GM06990 (cell line): Measurements from ENCODE around the gene LILRA6.

ENCODE experiments used
- DNase-seq: peaks from one replicate; pipeline ENCODE4 v3.0.0-alpha.2; 2011; ENCODE audit not compliant: insufficient read length; ENCODE audit errors: extremely low read depth
- H3K27me3 ChIP-seq: replicated peaks from 2 replicates; pipeline ENCODE4 v1.6.0; 2011; ENCODE audit warnings: low read length; ENCODE audit not compliant: control insufficient read depth, insufficient read depth
- H3K36me3 ChIP-seq: 2 replicates; pipeline ENCODE4 v1.5.1; 2011; ENCODE audit warnings: low read length; ENCODE audit not compliant: control insufficient read depth, insufficient read depth
- H3K4me3 ChIP-seq: replicated peaks from 2 replicates; pipeline ENCODE4 v1.5.1; 2011; ENCODE audit warnings: low read depth, mild to moderate bottlenecking, control low read depth, low read length
- CTCF ChIP-seq: IDR thresholded peaks from 2 replicates; pipeline ENCODE4 v1.5.1; 2011; ENCODE audit warnings: low read length, control low read depth, mild to moderate bottlenecking, inconsistent platforms; ENCODE audit not compliant: insufficient read depth, poor library complexity, severe bottlenecking

Gene LILRA6

GRCh38 chr19:54256250-54257115 lies 13.9 kb upstream of the LILRA6 start:
- DNase-seq: no peak
- Histone ChIP-seq H3K36me3 (no peaks in the 10 kb centered on the region), H3K27me3 (peaks cover 3% of the 10 kb centered on the region), H3K4me3 (no peak overlapping the region)
- no peak for TF ChIP-seq CTCF

GRCh38 chr19:54255105-54255775 lies 12.7 kb upstream of the LILRA6 start:
- peaks cover 3% of the 10 kb centered on the region for H3K27me3 ChIP-seq

GRCh38 chr19:54254195-54254906 lies 11.8 kb upstream of the LILRA6 start:
- no peaks in the 10 kb centered on the region for H3K36me3 ChIP-seq
- TF ChIP-seq CTCF: no peak
- DNase-seq: no peak
- H3K4me3 ChIP-seq: no peak overlapping the region
- peaks cover 1% of the 10 kb centered on the region; the same call in 1 of the 2 replicates for H3K27me3 ChIP-seq

More at GRCh38 chr19:54255105-54255775, 12.7 kb upstream of the LILRA6 start:
- no peak for DNase-seq
- Histone ChIP-seq H3K4me3 (no peak overlapping the region), H3K36me3 (no peaks in the 10 kb centered on the region)
- no peak for TF ChIP-seq CTCF

- TF ChIP-seq CTCF: no peak
- H3K36me3 ChIP-seq: no peaks in the 10 kb centered on the region
- DNase-seq: no peak
These were observed 11.0 kb upstream of the LILRA6 start for GRCh38 chr19:54253331-54254194.

GRCh38 chr19:54252845-54253244 lies 10.3 kb upstream of the LILRA6 start:
- no peak for TF ChIP-seq CTCF
- H3K27me3 ChIP-seq: peaks cover 1% of the 10 kb centered on the region; the same call in 1 of the 2 replicates
- H3K4me3 ChIP-seq: no peak overlapping the region
- H3K36me3 ChIP-seq: no peaks in the 10 kb centered on the region
- no peak for DNase-seq

More at GRCh38 chr19:54253331-54254194, 11.0 kb upstream of the LILRA6 start:
- Histone ChIP-seq H3K4me3 (no peak overlapping the region), H3K27me3 (peaks cover 1% of the 10 kb centered on the region; the same call in 1 of the 2 replicates)
